ENCODE measurements around the gene TMEM184A. TPM values are rescaled to one million over a fixed set of nuclear protein-coding genes. Genes with fewer than 3 reads are reported as not detected.

Gene TMEM184A
- total and polyA plus RNA-seq, 2 of the 8 experiments (the other 6 are each of a cell fraction or from before 2014, with no cell fraction given), result 1.8 to 2.1 TPM

- TF ChIP-seq RXRA (IDR thresholded peaks at IDR 0.05; ENCODE audit: insufficient read depth, low read depth, low read length) (no peak), HDAC6 (IDR thresholded peaks at IDR 0.05; ENCODE audit: low read depth, low read length) (no peak), EP300 (IDR thresholded peaks at IDR 0.05; ENCODE audit: borderline replicate concordance in 1 of 2, low read depth in 2 of 2, low read length in 2 of 2) (no peak), SUZ12 (IDR thresholded peaks at IDR 0.05; ENCODE audit: low read length) (no peak), YY1 (IDR thresholded peaks at IDR 0.05; ENCODE audit: low read depth, low read length) (0 out of 2 replicates have a peak, but pooled peaks have one; percentile 37), SIN3A (conservative IDR thresholded peaks at IDR 0.05 in 1 of 2, IDR thresholded peaks at IDR 0.05 in 1 of 2; ENCODE audit: low read depth in 1 of 2, low read length in 2 of 2) (0 out of 4 replicates have a peak, but pooled peaks of 1 of the 2 experiments have one; percentile 21), EZH2 (IDR thresholded peaks at IDR 0.05; ENCODE audit: low read depth, low read length, severe bottlenecking) (no peak), NANOG (IDR thresholded peaks at IDR 0.05; ENCODE audit: insufficient read depth, low read depth, low read length, poor library complexity, severe bottlenecking) (no peak), CHD2 (IDR thresholded peaks at IDR 0.05; ENCODE audit: low read length) (no peak), CTBP2 (IDR thresholded peaks at IDR 0.05; ENCODE audit: borderline replicate concordance, insufficient read depth, insufficient read length, low read length) (no peak), HDAC2 (IDR thresholded peaks at IDR 0.05; ENCODE audit: borderline replicate concordance in 1 of 2, low read depth in 2 of 2, low read length in 2 of 2) (no peak)
Observed at GRCh38 chr7:1555813-1556543, at the start of gene TMEM184A (continued).
